DMS79 treated with DMSO at 0.1 percent for 48 hours (cell line): ENCODE data around the gene POU4F1.
A peak's percentile ranks its signal among the peaks of the same experiment; 100 is the strongest.

Experiments
- DNase-seq: peaks from one replicate; lab custom pipeline; 2025; lab: John Stamatoyannopoulos, UW

Gene POU4F1

DNA sequence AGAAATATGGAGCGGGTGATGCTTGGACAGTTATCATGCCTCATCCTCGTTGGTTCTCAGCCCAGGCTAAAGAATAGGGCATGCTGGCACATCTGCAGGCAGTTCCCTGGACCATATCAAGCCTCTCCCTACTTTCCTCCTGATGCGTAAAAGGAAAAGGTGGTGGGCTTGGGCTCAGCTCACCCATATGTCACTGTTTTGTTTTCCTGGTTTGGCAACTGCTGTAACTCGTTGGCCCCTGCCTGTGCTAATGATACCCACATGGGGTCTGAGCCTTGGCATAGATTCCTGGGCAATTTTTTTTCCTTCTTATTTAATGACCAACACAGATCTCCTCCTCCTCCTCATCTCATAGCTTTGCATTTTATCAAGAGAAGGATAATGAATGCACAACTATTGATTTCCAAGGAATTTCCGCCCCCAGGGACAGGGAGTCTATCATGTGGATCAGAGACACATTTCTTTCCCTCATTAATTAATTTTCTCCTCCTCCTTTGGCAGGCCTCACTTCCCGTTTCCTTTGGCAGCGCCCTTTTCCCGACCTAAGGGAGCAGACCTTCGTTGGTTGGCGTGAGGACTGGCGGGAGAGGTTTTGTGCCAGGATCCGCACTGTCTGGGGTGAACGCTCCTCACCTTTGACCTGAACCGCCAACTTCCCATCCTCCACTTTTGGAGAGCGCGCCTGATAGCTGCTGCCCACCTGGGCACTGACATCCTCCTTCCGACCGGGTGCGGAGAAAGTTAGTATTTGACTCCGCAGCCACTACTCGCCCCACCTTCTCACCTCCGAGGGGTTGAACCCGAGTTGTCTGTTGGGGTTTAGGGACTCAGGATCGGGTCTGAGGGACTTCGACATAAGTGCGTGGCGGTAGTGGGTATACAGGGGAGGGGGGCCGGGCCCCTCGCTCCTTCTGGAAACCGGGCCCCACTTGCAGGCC lies 3.4 kb upstream of the POU4F1 start:
- no peak for DNase-seq

DNA sequence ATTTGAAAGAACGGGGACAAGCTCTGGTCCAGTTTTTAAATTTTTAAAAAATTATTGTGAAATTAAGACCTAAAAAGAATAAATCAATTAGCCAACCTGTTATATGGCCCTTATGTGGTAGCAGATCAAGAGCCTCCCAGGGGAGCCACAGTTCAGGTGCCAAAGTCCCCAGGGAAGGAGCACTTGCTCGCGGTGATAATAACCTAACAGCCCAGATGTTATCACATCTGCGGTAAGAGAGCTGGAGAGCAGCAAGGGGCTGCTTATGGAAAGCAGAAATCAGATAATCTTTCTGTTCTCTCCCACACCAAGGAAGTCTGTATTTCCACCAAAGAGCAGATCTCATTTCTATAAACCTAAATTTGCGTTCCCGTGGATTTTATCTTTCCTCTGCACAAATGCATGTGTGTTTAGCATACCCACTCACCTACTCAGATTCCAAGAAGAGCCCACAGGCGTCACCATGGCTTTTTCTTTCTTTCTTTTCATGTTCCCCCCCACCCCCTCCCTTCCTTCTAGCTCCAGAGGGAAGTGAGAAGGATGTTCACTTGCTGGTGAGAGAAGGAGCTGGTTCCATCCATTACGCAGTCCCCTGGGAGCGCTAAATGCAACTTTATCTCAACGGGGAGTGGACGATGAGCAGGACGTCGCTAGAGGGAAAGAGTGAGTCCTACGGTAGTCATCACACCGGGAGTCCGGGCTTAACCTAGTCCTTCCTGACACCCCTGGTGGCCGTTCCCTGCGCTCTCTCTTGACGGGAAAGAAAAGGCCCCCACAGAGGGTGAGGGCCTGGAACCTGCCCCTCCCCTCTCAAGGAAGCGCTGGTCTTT lies 1.6 kb upstream of the POU4F1 start:
- DNase-seq: peak; percentile 26

DNA sequence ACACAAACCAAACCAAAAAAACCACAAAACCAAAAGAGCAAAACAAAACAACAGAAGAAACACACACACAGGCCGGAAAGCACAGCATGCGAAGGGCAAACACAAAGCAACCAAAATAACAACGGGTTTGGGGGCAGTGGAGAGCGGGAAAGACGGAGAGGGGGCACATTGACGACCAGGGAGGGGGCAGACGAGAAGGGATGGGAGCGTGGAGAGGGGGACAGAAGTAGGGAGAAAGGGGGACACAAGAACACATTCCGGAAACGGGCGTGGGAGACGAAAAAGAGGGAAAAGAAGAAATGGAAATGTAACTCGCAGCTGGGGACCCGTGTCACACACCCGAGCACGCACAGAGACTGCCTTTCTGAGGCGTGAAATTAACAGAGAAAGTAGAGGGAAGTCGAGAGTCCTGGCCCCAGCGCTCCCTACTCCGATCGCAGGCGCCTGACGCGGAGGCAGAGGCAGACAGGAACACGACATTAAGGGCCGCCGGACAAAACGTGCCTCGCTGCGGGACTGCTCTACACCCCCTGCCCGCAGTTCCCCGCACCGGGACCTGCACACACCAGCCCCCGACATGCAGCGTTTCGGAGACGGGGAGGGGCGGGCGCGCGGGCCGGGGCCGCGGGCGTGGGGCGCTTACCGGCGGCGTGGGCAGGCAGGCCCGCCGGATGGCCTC lies 652 bp downstream of the POU4F1 start:
- peak; percentile 15 for DNase-seq

DNA sequence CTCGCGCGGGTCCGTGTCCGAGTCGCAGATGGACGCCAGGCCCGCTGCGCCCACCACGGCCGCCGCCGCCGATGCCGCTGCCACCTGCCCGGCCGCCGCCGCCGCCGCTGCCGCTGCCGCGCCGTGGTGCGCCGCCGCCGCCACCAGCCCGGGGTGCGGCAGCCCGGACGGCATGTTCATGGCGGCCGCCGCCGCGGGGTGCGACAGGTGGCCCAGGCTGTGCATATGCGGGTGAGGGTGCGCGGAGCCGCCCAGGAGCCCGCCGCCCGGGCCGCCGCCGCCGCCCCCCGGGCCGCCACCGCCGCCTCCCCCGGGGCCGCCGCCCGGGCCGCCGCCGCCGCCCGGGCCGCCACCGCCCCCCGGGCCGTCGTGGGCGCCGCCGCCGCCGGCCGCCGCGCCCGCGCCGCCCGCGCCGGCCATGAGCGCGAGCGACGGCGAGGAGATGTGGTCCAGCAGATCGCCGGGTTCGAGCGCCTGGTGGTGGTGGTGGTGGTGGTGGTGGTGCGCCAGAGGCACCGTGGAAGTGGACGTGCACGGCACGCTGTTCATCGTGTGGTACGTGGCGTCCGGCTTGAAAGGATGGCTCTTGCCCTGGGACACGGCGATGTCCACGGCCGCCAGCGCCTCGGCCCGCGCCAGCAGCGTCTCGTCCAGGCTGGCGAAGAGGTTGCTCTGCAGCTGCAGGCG lies 1.3 kb downstream of the POU4F1 start:
- no peak for DNase-seq

DNA sequence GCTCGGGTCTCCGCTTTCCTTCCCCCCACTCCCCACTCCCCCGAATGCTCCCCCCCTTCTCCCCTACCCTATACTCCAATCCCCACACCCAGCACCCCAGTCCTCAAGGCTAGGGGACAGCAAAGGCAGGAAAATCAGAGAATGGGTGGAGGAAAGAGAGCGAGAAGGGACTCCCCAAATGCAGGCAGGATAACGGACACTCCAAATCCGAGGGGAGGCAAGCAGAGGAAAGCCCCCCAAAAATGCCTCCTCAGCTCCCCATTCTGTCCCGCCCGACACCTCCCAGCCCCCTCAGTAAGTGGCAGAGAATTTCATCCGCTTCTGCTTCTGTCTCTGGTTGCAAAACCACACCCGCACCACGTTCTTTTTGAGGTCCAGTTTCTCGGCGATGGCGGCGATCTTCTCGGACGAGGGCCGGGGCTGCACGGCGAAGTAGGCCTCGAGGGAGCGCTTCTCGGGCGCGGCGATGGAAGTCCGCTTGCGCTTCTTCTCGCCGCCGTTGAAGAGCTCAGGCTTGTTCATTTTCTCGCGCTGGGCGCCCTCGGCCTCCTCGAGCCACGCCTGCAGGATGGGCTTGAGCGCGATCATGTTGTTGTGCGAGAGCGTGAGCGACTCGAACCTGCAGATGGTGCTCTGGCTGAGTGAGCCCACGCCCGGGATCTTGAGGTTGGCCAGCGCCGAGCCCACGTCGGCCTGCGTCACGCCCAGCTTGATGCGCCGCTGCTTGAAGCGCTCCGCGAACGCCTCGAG lies 2.1 kb downstream of the POU4F1 start:
- no peak for DNase-seq

DNA sequence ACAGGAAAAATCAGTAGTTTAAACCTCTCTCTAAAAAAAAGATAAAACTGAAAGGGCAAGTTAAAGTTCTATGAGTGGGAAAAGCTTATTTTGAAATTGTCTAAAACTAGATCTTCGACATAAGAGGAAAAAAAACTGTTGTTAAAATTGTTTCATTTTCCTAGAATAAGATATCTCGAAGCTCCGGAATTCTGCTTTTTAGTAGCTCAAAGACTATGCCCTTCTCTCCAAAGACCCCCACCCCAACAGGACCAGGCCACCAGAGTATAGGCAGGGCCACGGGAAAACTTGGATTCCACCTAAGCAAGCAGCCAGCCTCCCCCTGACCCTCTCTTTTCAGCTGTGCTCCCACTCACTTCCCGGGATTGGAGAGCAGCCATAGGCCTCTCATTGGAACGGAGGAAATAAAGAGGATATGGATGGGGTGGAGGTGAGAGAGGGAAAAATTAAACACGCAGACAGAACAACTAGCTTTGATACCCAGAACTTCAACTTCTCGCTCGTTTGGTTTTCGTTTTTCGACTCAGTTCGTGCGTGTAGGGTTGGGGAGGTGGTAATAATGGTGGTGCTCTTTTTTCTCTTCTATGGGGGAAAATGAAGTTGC lies 3.0 kb downstream of the POU4F1 start:
- no peak for DNase-seq

DNA sequence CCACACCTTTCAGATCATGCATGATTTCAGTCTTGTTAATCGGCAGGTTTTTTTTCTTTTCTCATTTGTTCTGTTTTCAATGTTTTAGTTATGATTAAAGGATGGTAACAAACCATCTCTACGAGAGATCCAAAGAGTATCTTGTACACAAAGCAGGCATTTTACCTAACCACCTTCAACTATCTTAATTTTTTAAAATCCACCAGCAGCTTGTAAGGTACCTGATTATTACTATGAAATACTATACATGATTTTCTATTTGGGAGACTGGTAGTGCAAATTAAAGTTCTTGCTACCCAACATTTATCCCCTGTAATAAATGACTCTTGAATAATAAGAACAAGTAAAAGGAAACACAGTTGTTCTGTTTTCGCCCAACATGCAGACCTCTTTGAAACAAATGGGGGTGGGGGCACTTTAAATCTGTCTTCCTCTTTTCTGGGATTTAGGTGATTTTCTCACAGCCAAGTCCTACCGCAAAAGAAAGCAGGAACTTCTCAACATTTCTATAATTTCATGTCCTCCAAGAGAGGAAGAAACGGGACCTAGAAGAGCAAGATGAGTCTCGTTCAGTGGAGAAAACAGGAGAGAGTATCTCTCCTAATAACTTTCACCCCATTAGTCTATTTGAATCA lies 3.6 kb downstream of the POU4F1 start:
- DNase-seq: no peak

DNA sequence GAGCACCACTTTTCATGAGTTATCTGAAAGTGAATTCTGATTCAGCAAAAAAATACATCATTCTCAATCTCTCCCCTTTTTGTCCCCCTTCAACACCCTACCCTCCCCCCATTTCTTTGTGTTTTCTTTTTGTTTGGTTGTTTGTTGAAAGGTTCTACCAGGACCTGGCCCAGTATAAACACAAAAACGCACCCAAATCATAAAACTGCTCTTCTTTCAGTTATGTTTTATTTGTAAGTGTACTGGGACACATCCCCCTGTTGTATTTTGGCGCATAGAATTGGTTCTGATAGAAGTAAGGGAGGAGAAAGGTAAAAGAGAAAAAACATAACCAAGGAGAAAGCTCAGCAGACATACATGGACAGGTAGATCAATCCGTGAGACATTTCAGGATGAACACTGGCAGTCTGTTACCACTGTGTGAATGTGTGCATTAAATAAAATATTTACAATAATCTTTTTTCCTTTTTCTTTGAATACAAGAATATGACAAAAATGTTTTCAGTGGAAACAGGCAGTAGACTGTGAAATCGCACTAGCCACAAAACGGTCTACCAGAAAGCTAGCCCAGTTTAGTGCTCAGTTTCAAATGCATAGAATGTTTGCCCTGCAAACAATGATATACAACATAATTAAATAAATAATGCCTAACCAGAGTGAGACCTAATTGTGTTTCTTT lies 4.2 kb downstream of the POU4F1 start:
- no peak for DNase-seq

DNA sequence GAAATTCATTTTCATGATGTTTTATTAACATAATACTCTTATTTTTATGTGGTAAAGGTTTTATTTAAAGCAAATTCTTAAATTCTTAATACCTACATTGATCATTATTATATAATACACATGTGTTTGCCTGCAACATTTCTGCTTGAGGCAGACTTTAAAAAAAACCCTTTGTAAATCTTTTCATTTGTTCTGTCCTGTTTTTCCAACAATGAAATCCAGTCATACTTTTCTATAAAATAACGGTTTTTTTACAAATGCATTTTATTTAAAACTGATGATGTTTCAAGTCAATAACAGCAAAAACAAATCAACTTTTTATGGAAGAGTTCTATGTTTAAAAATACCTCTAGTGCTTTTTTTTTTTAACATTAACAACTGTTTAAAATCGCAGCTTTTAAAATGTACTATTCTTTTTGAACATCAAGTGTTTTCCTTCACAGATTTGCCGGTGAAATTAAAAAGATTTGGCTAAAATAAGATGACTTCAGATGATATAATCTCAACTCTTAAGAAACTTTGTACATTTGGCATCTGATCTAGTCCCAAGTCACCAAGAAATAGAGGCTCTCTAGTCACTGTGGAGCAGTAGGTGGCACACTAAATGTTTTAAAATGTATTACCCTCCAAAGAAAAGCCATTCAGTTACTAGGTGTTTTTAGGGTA lies 5.1 kb downstream of the POU4F1 start:
- no peak for DNase-seq

DNA sequence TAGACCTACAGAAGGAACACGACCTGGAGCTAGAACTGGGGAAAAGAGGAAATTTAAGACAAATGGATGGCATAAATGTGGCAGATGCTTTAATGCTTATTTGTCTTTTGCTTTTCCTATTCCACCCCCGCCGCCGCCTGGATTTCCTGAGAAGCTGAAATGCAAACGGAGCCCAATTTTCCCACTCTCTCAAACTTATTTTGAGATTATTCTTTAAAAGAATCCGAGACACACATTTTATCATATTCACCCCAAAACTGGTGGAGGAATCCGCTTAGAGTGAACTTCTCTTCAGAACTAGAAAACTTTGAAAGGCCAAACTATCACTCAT lies 5.8 kb downstream of the POU4F1 start:
- no peak for DNase-seq

DNA sequence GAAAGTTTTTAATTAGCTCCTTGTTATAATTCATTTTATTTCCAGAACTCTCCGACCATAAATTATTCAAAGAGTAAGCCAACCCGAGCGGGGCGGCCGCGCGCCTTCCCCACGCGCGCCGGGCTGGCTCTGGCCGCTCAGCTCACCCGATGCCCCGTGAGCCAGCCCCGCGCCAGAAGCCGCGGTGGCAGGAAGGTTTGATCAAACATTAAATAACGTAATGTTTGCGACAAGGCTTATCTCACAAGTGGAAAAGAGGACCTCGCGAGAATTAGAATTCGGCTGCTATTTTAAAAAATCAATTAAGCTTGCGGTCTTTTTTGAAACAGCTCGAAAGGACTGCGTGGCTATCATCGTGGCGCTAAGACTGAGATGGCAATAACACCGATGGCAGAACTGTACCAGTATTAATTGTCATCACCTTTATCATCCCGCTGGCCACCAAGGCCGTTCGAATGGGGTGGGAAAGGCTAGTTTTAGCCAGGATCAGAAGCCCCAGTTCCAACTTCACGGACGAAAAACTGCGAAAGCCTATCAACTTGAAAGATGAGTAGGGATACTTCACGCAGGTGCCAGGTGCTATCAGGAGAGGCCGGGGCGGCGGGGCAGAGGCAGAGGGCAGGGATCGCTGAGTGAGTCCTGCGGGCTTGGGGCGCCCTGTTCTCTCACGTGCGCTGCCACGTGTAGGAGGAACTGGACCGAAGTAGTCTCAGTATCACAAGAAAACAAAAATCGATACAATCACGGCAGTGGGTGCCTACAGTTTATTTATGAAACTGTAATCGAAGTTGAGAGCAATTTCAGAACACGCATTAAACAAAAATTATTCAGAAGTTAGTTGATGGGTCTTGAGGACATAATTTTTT lies 6.4 kb downstream of the POU4F1 start:
- no peak for DNase-seq

DNA sequence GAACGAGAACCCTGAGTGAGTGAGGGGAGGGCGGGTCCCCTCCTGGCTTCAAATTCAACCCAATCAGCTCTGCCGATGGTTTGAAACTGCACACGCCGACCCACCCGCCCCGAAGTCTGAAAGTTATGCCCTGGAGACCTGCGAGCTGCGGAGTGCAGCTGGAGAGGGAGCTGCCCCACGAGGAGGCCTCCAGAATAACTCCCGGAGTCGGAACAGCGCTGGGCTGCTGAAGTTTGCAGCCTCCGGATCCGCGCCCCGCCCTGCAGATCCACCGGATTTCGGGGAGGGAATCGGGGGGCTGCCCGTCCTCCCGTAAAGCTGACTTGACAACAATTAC lies 7.0 kb downstream of the POU4F1 start:
- DNase-seq: no peak

DNA sequence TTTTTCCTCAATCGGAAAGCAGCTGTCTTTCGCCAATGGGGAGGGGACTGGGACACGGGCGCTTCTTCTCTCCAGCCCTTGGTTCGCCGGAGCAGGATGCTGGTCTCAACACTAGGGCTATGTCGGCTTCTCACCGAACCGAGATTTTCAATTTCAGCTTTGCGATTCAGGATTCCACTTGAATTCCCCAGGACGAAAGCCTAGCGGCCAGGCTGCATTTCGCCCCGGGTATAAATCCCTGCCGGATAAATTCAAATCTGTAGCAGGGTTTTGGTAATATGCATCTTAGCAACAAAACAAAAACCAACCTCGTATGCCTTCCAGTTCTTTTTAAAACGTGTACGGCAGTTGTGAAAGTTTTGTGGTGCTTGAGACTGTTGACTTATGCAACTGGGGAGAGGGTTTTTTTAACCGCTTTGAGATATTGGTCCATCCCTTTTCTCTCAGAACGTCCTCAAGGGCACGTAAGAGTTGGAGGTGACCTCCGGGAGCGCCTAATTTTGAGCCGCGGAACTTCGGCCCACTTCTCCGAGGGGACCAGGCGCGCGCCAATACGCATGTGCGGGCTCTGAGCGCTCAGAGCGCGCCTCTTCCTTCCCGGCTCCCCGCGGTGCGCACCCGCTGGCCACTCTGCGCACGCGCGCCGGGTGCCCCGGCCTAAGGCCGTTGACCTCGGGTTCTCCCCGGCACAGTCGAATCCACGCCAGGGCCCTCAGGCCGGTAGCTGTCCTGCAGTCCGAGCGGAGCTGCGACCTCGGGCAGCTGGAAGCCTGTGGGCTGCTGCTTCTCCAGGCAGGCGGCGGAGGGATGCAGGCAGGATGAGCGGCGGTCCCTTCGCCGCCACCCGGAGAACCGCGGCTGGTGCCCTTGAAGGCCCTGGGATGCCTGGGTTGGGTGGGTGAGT lies 7.6 kb downstream of the POU4F1 start:
- DNase-seq: peak; percentile 22

DNA sequence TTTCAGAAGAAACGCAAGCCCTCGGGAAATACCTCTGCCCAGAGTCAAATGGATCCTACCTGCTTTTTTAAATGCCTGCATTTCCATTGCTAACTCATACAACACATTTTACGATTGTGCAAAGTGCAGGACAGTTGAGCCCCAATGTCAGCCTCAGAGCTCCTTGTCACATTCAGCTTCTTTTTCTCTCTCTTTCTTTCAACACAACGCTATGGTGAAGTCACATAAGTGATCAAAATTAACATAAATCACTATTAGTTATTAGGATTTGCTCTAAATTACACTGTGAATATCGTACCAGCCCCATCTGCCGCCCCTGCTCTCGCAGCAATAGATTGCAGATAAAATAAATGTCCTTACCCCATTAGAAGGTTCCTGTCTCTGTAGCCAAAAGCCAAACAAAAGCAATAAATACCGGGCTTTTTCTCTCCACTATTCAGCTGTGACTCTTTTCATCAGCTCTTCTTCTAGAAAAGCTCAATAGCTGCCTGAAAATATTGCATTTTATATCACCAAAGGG lies 8.8 kb downstream of the POU4F1 start:
- DNase-seq: no peak

DNA sequence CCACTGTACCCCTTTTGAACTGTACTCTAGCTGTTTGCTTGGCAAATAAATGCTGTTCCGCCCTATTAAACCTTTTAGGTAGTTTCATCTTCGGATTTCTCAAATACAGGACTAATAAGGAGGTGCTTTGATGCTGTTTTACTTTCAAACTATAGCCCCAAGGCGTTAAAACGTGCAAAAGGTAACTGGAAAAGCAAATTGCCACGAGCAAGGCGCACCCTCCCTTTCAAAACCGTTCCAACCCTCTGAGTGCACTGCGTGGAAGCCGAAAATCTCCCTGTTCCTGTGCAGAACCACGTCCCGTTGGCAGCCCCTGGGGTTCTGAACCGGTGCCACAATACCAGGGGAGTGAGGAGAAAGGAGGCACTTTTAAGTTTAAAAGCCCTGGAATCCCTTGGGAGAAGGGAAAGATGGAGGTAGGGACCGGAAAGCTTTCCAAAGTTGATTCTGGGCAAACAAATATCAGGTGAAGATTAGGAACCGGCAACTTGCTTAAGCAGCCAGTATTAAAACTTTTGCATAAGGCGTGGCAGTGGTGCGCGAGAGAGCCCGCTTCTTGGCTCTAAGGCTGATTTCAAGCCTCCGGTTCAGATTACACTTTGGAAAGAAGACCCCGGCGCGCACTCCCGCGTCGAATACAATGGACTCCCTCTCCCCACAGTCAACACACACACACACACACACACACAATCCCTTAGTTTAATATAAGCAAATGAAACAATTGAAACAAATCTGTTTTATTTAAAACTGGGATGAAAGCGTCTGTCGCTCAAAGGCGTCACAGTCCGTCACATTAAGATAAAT lies 9.5 kb downstream of the POU4F1 start:
- peak; percentile 64 for DNase-seq

DNA sequence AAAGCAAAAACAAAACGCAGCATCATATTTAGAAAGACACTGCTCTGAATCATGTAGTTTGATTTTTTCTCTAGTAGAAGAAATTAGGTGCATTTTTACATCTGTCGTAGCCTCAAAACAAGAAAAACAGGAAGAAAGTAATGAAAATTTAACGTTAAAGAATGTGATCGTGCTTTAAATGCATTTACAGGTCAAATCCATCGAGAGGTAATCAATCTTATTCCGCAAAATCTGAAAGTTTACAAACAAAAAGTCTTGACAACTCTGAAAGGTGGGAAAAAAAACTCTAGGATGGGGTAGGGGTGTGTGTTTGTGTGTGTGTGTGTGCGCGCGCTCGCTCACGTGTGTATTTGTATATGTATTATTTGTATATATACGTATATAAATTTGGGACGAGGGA lies 10.2 kb downstream of the POU4F1 start:
- DNase-seq: no peak
